H1 (cell line): ENCODE results near the gene CNKSR2. TPM values are rescaled to one million over a fixed set of nuclear protein-coding genes. Genes with fewer than 3 reads are reported as not detected.

Experiments used
- CTCF ChIA-PET: fragments of 300-600 bp; sonication (Branson Sonifier 250); formaldehyde crosslinking; loops from one replicate; lab custom pipeline; 2021; ENCODE audit not compliant: partially characterized antibody; lab: Charles Lee
- POLR2A ChIA-PET: fragments of 300-600 bp; sonication (Branson Sonifier 250); formaldehyde crosslinking; loops from one replicate; lab custom pipeline; 2021; ENCODE audit warnings: inconsistent platforms; ENCODE audit not compliant: partially characterized antibody; lab: Charles Lee
- DNase-seq, 2 experiments: peaks; one replicate each; pipeline versions ENCODE4 v3.0.0 to v3.0.0-alpha.2; 2010 to 2022; ENCODE audit warnings: low spot score in 2 of 2, low read depth in 1 of 2, mixed read lengths in 1 of 2
- FAIRE-seq: peaks from 2 replicates; lab custom pipeline; 2011; peaks lifted over from hg19 to GRCh38; lab: Jason Lieb, UNC
- H2AFZ ChIP-seq: 2 replicates; pipeline ENCODE4 v1.8.1; 2012; ENCODE audit warnings: low read length, inconsistent platforms
- H2AK5ac ChIP-seq: 2 replicates; pipeline ENCODE4 v1.6.1; 2013; ENCODE audit warnings: low read depth, low read length
- H2BK120ac ChIP-seq: replicated peaks from 2 replicates; pipeline ENCODE3; 2013; ENCODE audit warnings: low read depth, low read length, inconsistent platforms
- H2BK12ac ChIP-seq: 2 replicates; pipeline ENCODE4 v1.6.1; 2013; ENCODE audit warnings: low read depth, low read length
- H2BK15ac ChIP-seq: 2 replicates; pipeline ENCODE4 v1.6.1; 2013; ENCODE audit warnings: low read length
- H2BK20ac ChIP-seq: 2 replicates; pipeline ENCODE4 v1.6.1; 2013; ENCODE audit warnings: low read length
- H2BK5ac ChIP-seq: 2 replicates; pipeline ENCODE4 v1.6.1; 2013; ENCODE audit warnings: low read depth, low read length
- H3K14ac ChIP-seq: 2 replicates; pipeline ENCODE4 v1.6.1; 2013; ENCODE audit warnings: inconsistent platforms; ENCODE audit not compliant: insufficient read length
- H3K18ac ChIP-seq: 2 replicates; pipeline ENCODE4 v1.6.1; 2013; ENCODE audit warnings: low read length; ENCODE audit errors: extremely low read depth
- H3K23ac ChIP-seq: 2 replicates; pipeline ENCODE4 v1.6.1; 2013; ENCODE audit warnings: inconsistent platforms; ENCODE audit not compliant: insufficient read length
- H3K23me2 ChIP-seq: 2 replicates; pipeline ENCODE4 v1.6.1; 2013; ENCODE audit warnings: low read depth, low read length
- H3K27ac ChIP-seq: 2 replicates; pipeline ENCODE4 v1.6.1; 2011; ENCODE audit warnings: low read depth, low read length, inconsistent platforms
- H3K27me3 ChIP-seq, 4 experiments: replicated peaks in 1 of 4; 1 replicate in 1 of 4; 2 replicates in 3 of 4; pipeline versions ENCODE4 v1.6.1 to v1.8.1; 2011 to 2013; ENCODE audit warnings: low read length in 3 of 4, mild to moderate bottlenecking in 3 of 4, inconsistent platforms in 2 of 4, mixed read lengths in 2 of 4, moderate library complexity in 1 of 4; ENCODE audit not compliant: control insufficient read depth in 3 of 4, insufficient read depth in 3 of 4; ENCODE audit errors: extremely low read depth in 1 of 4
- H3K36me3 ChIP-seq, 4 experiments: 2 replicates each; pipeline versions ENCODE4 v1.6.1 to v1.8.1; 2011 to 2013; ENCODE audit warnings: mild to moderate bottlenecking in 4 of 4, low read length in 3 of 4, moderate library complexity in 2 of 4, control low read depth in 1 of 4, inconsistent platforms in 1 of 4; ENCODE audit not compliant: insufficient read depth in 4 of 4, control insufficient read depth in 2 of 4
- H3K4ac ChIP-seq: replicated peaks from 2 replicates; pipeline ENCODE3; 2013; ENCODE audit warnings: low read length, low read depth, mixed read lengths, inconsistent platforms; ENCODE audit not compliant: insufficient read length
- H3K4me1 ChIP-seq, 4 experiments: replicated peaks in 1 of 4; 1 replicate in 1 of 4; 2 replicates in 3 of 4; pipeline versions ENCODE4 v1.6.1 to v1.8.1; 2011 to 2013; ENCODE audit warnings: low read length in 3 of 4, inconsistent platforms in 2 of 4, mixed read lengths in 1 of 4; ENCODE audit not compliant: insufficient read depth in 4 of 4, control insufficient read depth in 3 of 4
- H3K4me2 ChIP-seq, 2 experiments: 2 replicates each; pipeline versions ENCODE4 v1.6.1 to v1.8.1; 2011 to 2013; ENCODE audit warnings: low read depth in 2 of 2, low read length in 2 of 2, control low read depth in 1 of 2, inconsistent platforms in 1 of 2, mild to moderate bottlenecking in 1 of 2; ENCODE audit not compliant: insufficient read depth in 1 of 2
- H3K4me3 ChIP-seq, 4 experiments: fragments of 200-600, 300-600 bp in 1 of 4; sonication (generic), shearing (Covaris generic), sonication (Bioruptor Twin) in 1 of 4; 2 replicates each; pipeline versions ENCODE4 v1.5.1 to v1.8.1; 2011 to 2016; ENCODE audit warnings: low read length in 4 of 4, low read depth in 3 of 4, control low read depth in 2 of 4, inconsistent platforms in 2 of 4, mild to moderate bottlenecking in 2 of 4, mixed read lengths in 1 of 4, moderate library complexity in 1 of 4; ENCODE audit not compliant: insufficient read depth in 2 of 4; ENCODE audit errors: extremely low read depth in 1 of 4
- H3K56ac ChIP-seq: replicated peaks from 2 replicates; pipeline ENCODE3; 2013; ENCODE audit warnings: low read depth, mild to moderate bottlenecking, mixed read lengths, low read length, inconsistent platforms; ENCODE audit not compliant: insufficient read length
- H3K79me1 ChIP-seq: 2 replicates; pipeline ENCODE4 v1.6.1; 2013; ENCODE audit warnings: low read depth, low read length, control low read depth
- H3K79me2 ChIP-seq, 2 experiments: 2 replicates each; pipeline versions ENCODE4 v1.6.1 to v1.8.1; 2012 to 2013; ENCODE audit warnings: low read length in 2 of 2, mild to moderate bottlenecking in 2 of 2, inconsistent platforms in 1 of 2; ENCODE audit not compliant: insufficient read depth in 2 of 2, control insufficient read depth in 1 of 2
- H3K9ac ChIP-seq, 4 experiments: replicated peaks in 1 of 4; 1 replicate in 1 of 4; 2 replicates in 3 of 4; pipeline versions ENCODE4 v1.6.1 to v1.8.1; 2011 to 2013; ENCODE audit warnings: low read depth in 3 of 4, low read length in 3 of 4, control low read depth in 2 of 4, mild to moderate bottlenecking in 2 of 4, moderate library complexity in 2 of 4, inconsistent platforms in 1 of 4; ENCODE audit errors: extremely low read depth in 1 of 4
- H3K9me3 ChIP-seq, 2 experiments: 2 replicates each; pipeline versions ENCODE4 v1.6.1 to v1.8.1; 2012 to 2013; ENCODE audit warnings: mild to moderate bottlenecking in 2 of 2, moderate library complexity in 2 of 2, control low read depth in 1 of 2, inconsistent platforms in 1 of 2, low read depth in 1 of 2, low read length in 1 of 2, mixed read lengths in 1 of 2; ENCODE audit not compliant: insufficient read depth in 2 of 2
- H4K20me1 ChIP-seq, 2 experiments: replicated peaks in 1 of 2; 2 replicates each; pipeline versions ENCODE3 to v1.8.1; 2011 to 2013; ENCODE audit warnings: inconsistent platforms in 2 of 2, low read length in 2 of 2, mild to moderate bottlenecking in 1 of 2; ENCODE audit not compliant: insufficient read depth in 2 of 2, control insufficient read depth in 1 of 2
- H4K5ac ChIP-seq: 2 replicates; pipeline ENCODE4 v1.6.1; 2013; ENCODE audit warnings: low read length, low read depth, mixed read lengths, inconsistent platforms; ENCODE audit not compliant: insufficient read length
- H4K8ac ChIP-seq: 2 replicates; pipeline ENCODE4 v1.8.0; 2013; ENCODE audit warnings: mild to moderate bottlenecking, moderate library complexity, low read length, inconsistent platforms; ENCODE audit not compliant: insufficient read depth; ENCODE audit errors: extremely low read depth
- H4K91ac ChIP-seq: replicated peaks from 2 replicates; pipeline ENCODE3; 2013; ENCODE audit warnings: low read length, mixed read lengths, inconsistent platforms; ENCODE audit not compliant: insufficient read length
- BACH1 ChIP-seq: IDR thresholded peaks from 2 replicates; pipeline ENCODE4 v1.6.1; 2012; ENCODE audit warnings: low read length, improper control_type of control experiment
- RAD21 ChIP-seq, 2 experiments: IDR thresholded peaks in 1 of 2; conservative IDR thresholded peaks in 1 of 2; 2 replicates each; pipeline ENCODE4 v1.6.1; 2011; ENCODE audit warnings: low read depth in 2 of 2, low read length in 2 of 2, improper control_type of control experiment in 1 of 2, inconsistent platforms in 1 of 2, mild to moderate bottlenecking in 1 of 2, moderate library complexity in 1 of 2
- RNF2 ChIP-seq: fragments of 200-900, 300-1000 bp; sonication (generic); IDR thresholded peaks from 2 replicates; pipeline ENCODE4 v1.7.1; 2016; ENCODE audit warnings: borderline replicate concordance, low read depth, mild to moderate bottlenecking, antibody characterized with exemption, low read length; ENCODE audit not compliant: poor library complexity, severe bottlenecking; ENCODE audit errors: missing control alignments
- WGBS, 2 experiments: shearing (Covaris generic) in 1 of 2; methylation state at CpG; one replicate each; pipeline versions ENCODE4 v1.1.6 to v1.1.7; 2013 to 2015; ENCODE audit warnings: low lambda C conversion rate in 2 of 2, mixed read lengths in 2 of 2, inconsistent platforms in 1 of 2, low coverage in 1 of 2, missing lambda C conversion rate in 1 of 2; ENCODE audit not compliant: insufficient replicate concordance in 2 of 2, insufficient coverage in 1 of 2, insufficient read length in 1 of 2; ENCODE audit errors: extremely low coverage in 1 of 2, missing lambda C conversion rate in 1 of 2; 5-methylcytosine and 5-hydroxymethylcytosine counted together
- polyA plus RNA-seq, 7 experiments: library from polyadenylated mRNA; depleted of rRNA in 3 of 7; stranded (reverse) in 5 of 7; unstranded in 2 of 7; fragments of >200 nt in 5 of 7; fragments of 200-250 nt in 2 of 7; gene quantifications; 1 replicate in 5 of 7; 2 replicates in 1 of 7; 4 replicates in 1 of 7; pipeline versions ENCODE4 v1.2.1 to v1.2.3, GENCODE V29; 2011 to 2013; ENCODE audit warnings: missing spikeins in 2 of 7, mixed read lengths in 2 of 7
- total RNA-seq: library from RNA; stranded (reverse); fragmentation: NEBNext Ultra II Directional; extraction: Animal tissue kit (Norgen Biotek cat#: 25700); gene quantifications from 2 replicates; pipeline ENCODE4 v1.2.1, GENCODE V29; 2021

CNKSR2 gene
- total and polyA plus RNA-seq, 2 of the 8 experiments (the other 6 are each of a cell fraction or from before 2014, with no cell fraction given) = 5.5 to 16.3 TPM

GRCh38 chrX:21400408-21401121 lies 26.3 kb downstream of the CNKSR2 start:
- Histone ChIP-seq H2BK20ac (no peak overlapping the region), H3K56ac (no peak overlapping the region), H3K79me1 (no peaks in the 10 kb centered on the region), H2BK15ac (no peak overlapping the region), H2BK5ac (no peak overlapping the region), H3K36me3 (no peaks in the 10 kb centered on the region), H3K18ac (no peak overlapping the region), H3K27ac (no peak overlapping the region), H4K5ac (no peak overlapping the region), H3K79me2 (peaks cover 0 to 37% of the 10 kb centered on the region in 2 experiments; a peak in 2 of 4 replicates), H2BK120ac (no peak overlapping the region), H3K9ac (no peak overlapping the region), H3K4me2 (no peak overlapping the region), H3K14ac (no peak overlapping the region), H4K20me1 (no peaks in the 10 kb centered on the region), H3K23me2 (no peaks in the 10 kb centered on the region), H3K4me1 (no peaks in the 10 kb centered on the region), H2BK12ac (no peak overlapping the region), H3K23ac (no peak overlapping the region), H3K4me3 (no peak overlapping the region), H3K27me3 (no peaks in the 10 kb centered on the region), H4K91ac (no peak overlapping the region), H2AK5ac (no peak overlapping the region), H3K4ac (no peak overlapping the region), H2AFZ (no peak overlapping the region), H3K9me3 (no peaks in the 10 kb centered on the region), H4K8ac (no peak overlapping the region)
- DNase-seq (no peak), FAIRE-seq (peak; percentile 42)
- 67% methylated on average over 1 of the region's 1 CpG; no CpG with 5 or more reads in 1 of the 2 experiments for WGBS, 2 experiments
- ChIA-PET CTCF (no interaction called here), POLR2A (no interaction called here)
- TF ChIP-seq RNF2 (no peak), RAD21 (IDR thresholded peaks at IDR 0.05 in 1 of 2, conservative IDR thresholded peaks at IDR 0.05 in 1 of 2; ENCODE audit: low read depth in 2 of 2, low read length in 2 of 2) (no peak), BACH1 (no peak)
